Osteoblast (primary cell): ENCODE results near the gene MRAP. TPM values are rescaled to one million over a fixed set of nuclear protein-coding genes. Genes with fewer than 3 reads are reported as not detected.

Source experiments
- DNase-seq: peaks from one replicate; pipeline ENCODE4 v3.0.0; 2011; ENCODE audit warnings: low spot score, mixed read lengths; ENCODE audit not compliant: insufficient read length; ENCODE audit errors: missing footprints
- H2AFZ ChIP-seq: 2 replicates; pipeline ENCODE4 v1.6.0; 2011; ENCODE audit warnings: mild to moderate bottlenecking, low read length
- H3K27ac ChIP-seq: 2 replicates; pipeline ENCODE4 v1.5.1; 2011; ENCODE audit warnings: mild to moderate bottlenecking, low read depth, low read length, moderate library complexity
- H3K27me3 ChIP-seq: 2 replicates; pipeline ENCODE4 v1.6.0; 2012; ENCODE audit warnings: mild to moderate bottlenecking, control low read depth, inconsistent platforms, low read length, moderate library complexity; ENCODE audit not compliant: insufficient read depth
- H3K36me3 ChIP-seq: 2 replicates; pipeline ENCODE4 v1.5.1; 2011; ENCODE audit warnings: mild to moderate bottlenecking, low read length, control low read depth, moderate library complexity; ENCODE audit not compliant: insufficient read depth
- H3K4me1 ChIP-seq: 2 replicates; pipeline ENCODE4 v1.5.1; 2011; ENCODE audit warnings: mild to moderate bottlenecking, low read length, control low read depth, moderate library complexity; ENCODE audit not compliant: insufficient read depth
- H3K4me2 ChIP-seq: 2 replicates; pipeline ENCODE4 v1.6.0; 2011; ENCODE audit warnings: mild to moderate bottlenecking, low read length; ENCODE audit not compliant: insufficient read depth
- H3K4me3 ChIP-seq: fragments of 200-600 bp; sonication (generic); 3 replicates; pipeline ENCODE4 v1.5.1; 2012; ENCODE audit warnings: mild to moderate bottlenecking, low read length, inconsistent platforms; ENCODE audit not compliant: insufficient read depth
- H3K79me2 ChIP-seq: 2 replicates; pipeline ENCODE4 v1.6.0; 2012; ENCODE audit warnings: mild to moderate bottlenecking, low read length, control low read depth, inconsistent platforms; ENCODE audit not compliant: insufficient read depth
- H3K9me3 ChIP-seq: 2 replicates; pipeline ENCODE4 v1.5.1; 2011; ENCODE audit warnings: low read depth, low read length, control low read depth
- H4K20me1 ChIP-seq: 2 replicates; pipeline ENCODE4 v1.6.0; 2012; ENCODE audit warnings: mild to moderate bottlenecking, low read length, control low read depth; ENCODE audit not compliant: insufficient read depth
- CTCF ChIP-seq: IDR thresholded peaks from 2 replicates; pipeline ENCODE4 v1.5.1; 2011; ENCODE audit warnings: mild to moderate bottlenecking, low read depth, low read length, moderate library complexity; ENCODE audit errors: extremely low read depth
- total RNA-seq: library from RNA; depleted of rRNA; stranded (reverse); fragments of >200 nt; gene quantifications from 2 replicates; pipeline ENCODE4 v1.2.3, GENCODE V29; 2012

The MRAP gene
- total RNA-seq, 1 donor: 0.72 TPM

- no peak for DNase-seq
- H4K20me1 ChIP-seq: no peaks in the 10 kb centered on the region
- no peak overlapping the region for H3K4me2 ChIP-seq
- TF ChIP-seq CTCF: no peak
- no peak overlapping the region for H3K4me3 ChIP-seq
- H3K36me3 ChIP-seq: no peaks in the 10 kb centered on the region
- H3K9me3 ChIP-seq: no peaks in the 10 kb centered on the region
- H3K79me2 ChIP-seq: peaks cover 15% of the 10 kb centered on the region
- no peak overlapping the region for H2AFZ ChIP-seq
- no peaks in the 10 kb centered on the region for H3K27me3 ChIP-seq
- peak overlapping the region; percentile 24 for H3K27ac ChIP-seq
- peaks cover 17% of the 10 kb centered on the region for H3K4me1 ChIP-seq
These were observed 17.1 kb upstream of the MRAP start for GRCh38 chr21:32281531-32281930.

DNA sequence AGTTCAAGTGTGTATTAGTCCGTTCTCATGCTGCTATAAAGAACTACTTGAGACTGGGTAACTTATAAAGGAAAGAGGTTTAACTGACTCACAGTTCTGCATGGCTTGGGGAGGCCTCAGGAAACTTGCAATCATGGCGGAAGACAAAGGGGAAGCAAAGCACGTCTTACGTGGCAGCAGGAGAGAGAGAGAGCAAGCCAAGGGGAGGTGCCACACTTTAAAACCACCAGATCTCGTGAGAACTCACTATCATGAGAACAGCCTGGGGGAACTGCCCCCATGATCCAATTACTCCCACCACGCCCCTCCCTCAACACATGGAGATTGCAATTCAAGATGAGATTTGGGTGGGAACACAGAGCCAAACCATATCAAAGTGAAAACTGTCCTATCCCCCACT is 15.7 kb upstream of the MRAP start:
- Histone ChIP-seq H2AFZ (no peak overlapping the region), H3K4me1 (peaks cover 13% of the 10 kb centered on the region), H3K9me3 (no peaks in the 10 kb centered on the region), H4K20me1 (no peaks in the 10 kb centered on the region), H3K36me3 (no peaks in the 10 kb centered on the region), H3K4me2 (no peak overlapping the region), H3K27ac (no peak overlapping the region), H3K27me3 (no peaks in the 10 kb centered on the region), H3K79me2 (peaks cover 4% of the 10 kb centered on the region), H3K4me3 (no peak overlapping the region)
- no peak for TF ChIP-seq CTCF
- DNase-seq: no peak

DNA sequence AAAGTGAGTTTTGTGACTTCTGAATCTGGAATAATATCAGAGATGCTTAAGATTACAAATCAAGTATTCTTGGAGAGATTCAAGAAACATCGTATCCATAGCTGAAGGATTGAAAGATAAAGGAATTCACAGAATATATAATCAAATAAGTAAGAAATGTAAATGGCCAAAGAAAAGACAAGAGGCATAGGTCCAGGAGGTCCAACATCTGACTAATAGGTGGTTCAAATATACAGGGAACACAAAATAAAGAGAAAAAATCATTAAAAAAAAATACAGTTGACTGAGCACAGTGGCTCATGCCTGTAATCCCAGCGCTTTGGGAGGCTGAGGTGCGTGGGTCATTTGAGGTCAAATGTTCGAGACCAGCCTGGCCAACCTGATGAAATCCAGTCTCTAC is 13.2 kb upstream of the MRAP start:
- Histone ChIP-seq H3K36me3 (no peaks in the 10 kb centered on the region), H3K79me2 (no peaks in the 10 kb centered on the region), H4K20me1 (no peaks in the 10 kb centered on the region), H3K4me3 (no peak overlapping the region), H3K9me3 (no peaks in the 10 kb centered on the region), H3K27ac (no peak overlapping the region), H3K4me2 (no peak overlapping the region), H3K4me1 (no peaks in the 10 kb centered on the region), H2AFZ (no peak overlapping the region), H3K27me3 (no peaks in the 10 kb centered on the region)
- no peak for DNase-seq
- TF ChIP-seq CTCF: no peak

- H3K4me3 ChIP-seq: no peak overlapping the region
- H3K4me2 ChIP-seq: no peak overlapping the region
- no peak for TF ChIP-seq CTCF
- H3K27me3 ChIP-seq: no peaks in the 10 kb centered on the region
- no peak overlapping the region for H3K27ac ChIP-seq
- H4K20me1 ChIP-seq: no peaks in the 10 kb centered on the region
- peaks cover 15% of the 10 kb centered on the region for H3K36me3 ChIP-seq
- no peaks in the 10 kb centered on the region for H3K79me2 ChIP-seq
- H3K4me1 ChIP-seq: peaks cover 9% of the 10 kb centered on the region
- no peak overlapping the region for H2AFZ ChIP-seq
- no peaks in the 10 kb centered on the region for H3K9me3 ChIP-seq
- DNase-seq: no peak
These were observed 1.2 kb upstream of the MRAP start for GRCh38 chr21:32297449-32297848.
